Neural progenitor cell (in vitro differentiated cells): Measurements from ENCODE around the gene RPEL1.

Experiments
- CTCF ChIP-seq: fragments of 200-600 bp; sonication (generic); IDR thresholded peaks from 2 replicates; pipeline ENCODE4 v1.5.1; 2017; ENCODE audit warnings: antibody characterized with exemption, mild to moderate bottlenecking
- EZH2 ChIP-seq: fragments of 200-600 bp; sonication (generic); IDR thresholded peaks from 2 replicates; pipeline ENCODE4 v1.6.1; 2017; ENCODE audit warnings: antibody characterized with exemption, mild to moderate bottlenecking, moderate library complexity
- EZH2phosphoT487 ChIP-seq: fragments of 200-600 bp; sonication (generic); IDR thresholded peaks from 2 replicates; pipeline ENCODE4 v1.6.1; 2017; ENCODE audit warnings: antibody characterized with exemption

- no peak for TF ChIP-seq CTCF
- no peak for TF ChIP-seq EZH2phosphoT487
- no peak for TF ChIP-seq EZH2
Measured at GRCh38 chr10:103198648-103199047, 47.0 kb upstream of the RPEL1 start.
